Brain pericyte (primary cell): ENCODE measurements around the gene PIGK.
"Not testable (repeated sequence)": the region's sequence is repeated elsewhere in the genome, so short reads cannot be mapped to it uniquely, and the experiment has no call there.

Experiments used
- DNase-seq: peaks from one replicate; pipeline ENCODE4 v3.0.0-alpha.2; 2012; ENCODE audit warnings: low read depth, low spot score

PIGK gene

DNA sequence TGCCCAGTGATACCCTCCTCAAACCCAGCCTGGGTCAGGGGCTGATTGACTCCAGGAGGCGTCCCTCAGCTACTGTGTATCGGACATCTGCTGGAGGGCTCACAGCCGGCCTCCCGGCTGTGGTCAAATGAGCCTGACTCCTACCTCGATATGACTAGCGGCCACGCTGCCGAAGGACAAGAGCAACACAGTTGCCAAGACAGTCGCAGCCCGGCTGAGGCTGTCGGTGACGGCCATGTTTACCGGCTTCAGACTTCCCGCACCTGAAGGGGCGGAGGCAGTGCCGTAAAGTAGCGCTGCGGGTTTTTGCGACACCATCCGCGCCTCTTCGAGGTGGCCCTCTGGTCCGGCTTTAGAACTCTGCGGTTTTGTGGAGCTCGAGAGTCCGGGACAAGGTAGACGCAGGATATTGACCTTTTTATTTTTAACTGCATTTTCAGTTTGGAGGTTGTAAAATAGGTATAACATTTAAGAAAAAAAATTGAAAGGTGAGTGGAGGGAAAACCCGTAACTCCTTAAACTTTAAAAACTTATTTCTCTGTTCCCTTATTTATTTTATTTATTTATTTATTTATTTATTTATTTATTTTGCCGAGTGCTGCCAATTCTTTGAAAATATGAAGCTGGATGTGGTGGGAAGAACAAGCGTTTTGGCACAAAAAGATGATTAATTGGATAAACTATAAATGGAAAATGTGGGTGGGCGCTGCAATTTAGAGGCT lies at the start of gene PIGK:
PIGK (minus strand) TSS at position 265 of the 722 bp plus-strand sequence; CDS start at position 237, 28 bp downstream.
- DNase-seq: peak; percentile 44

DNA sequence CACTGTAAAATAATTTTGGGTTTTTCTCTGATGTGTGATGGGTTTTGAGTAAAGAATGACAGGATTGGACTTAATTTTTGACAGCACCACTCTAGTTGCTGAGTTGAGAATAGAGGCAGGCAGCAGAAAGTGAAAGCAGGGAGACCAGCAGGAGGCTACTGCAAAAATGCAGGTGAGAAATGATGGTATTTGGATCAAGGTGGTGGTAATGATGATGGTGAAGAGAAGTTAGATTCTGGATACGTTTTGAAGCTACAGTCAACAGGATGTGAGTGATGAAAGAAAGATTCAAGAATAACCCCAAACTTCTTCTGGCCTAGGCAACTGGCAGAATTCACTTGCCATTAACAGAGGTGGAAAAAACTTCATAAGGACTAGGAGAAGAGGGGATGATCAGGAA lies 47.8 kb upstream of the PIGK start:
- no peak for DNase-seq

DNA sequence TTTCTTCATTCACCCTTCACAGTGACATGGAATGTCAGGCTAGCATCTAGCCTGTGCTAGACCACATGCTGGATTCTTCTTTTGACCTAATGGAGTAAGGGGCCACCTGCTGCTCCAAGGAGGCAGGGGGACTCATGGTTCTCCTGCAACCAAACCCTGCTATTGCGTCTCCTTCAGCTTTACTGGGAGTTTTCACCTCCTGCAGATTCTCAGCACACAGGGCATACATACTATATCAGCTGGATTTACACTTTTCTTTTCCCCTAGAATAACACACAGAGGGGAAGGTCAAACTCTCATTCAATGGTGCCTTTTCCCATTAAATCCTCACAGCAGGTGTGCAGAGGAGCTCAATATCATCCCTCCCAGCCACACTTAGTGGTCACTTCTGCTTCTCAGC lies 46.0 kb upstream of the PIGK start:
- no peak for DNase-seq

DNA sequence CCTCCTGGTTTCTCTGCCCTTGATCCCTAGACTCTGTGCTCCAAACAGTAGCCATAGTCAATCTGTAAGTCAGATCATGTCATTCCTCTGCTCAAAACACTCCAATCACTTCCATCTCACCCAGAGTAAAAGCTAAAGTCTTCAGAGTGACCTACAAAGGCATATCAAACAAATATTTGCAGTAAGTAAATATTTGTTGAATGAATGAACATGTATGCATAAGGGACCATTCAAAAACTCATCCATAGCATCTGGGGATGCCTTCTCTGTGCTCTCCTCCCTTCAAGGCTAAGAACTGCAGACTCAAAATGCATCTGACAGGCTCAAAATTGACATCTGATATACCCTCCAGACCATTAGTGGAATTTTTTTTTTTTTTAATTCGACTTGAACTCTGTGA lies 44.5 kb upstream of the PIGK start:
- DNase-seq: no peak

DNA sequence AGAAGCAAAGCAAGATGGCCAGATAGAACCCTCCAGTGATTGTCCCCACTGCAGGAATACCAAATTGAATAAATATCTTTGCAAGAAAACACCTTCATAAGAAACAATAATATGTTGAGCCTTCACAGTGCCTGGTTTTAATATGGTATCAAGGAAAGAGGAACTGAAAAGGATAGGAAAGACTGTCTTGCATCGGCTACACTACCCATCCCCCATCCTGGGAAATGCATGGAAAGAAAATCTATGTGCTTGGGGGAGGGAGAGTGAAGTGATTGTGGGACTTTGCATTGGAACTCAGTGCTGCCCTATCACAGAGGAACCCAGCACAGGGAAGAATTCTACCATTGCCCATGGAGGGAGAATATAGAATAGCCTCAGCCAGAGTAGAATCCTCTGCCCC lies 34.0 kb upstream of the PIGK start:
- DNase-seq: no peak

DNA sequence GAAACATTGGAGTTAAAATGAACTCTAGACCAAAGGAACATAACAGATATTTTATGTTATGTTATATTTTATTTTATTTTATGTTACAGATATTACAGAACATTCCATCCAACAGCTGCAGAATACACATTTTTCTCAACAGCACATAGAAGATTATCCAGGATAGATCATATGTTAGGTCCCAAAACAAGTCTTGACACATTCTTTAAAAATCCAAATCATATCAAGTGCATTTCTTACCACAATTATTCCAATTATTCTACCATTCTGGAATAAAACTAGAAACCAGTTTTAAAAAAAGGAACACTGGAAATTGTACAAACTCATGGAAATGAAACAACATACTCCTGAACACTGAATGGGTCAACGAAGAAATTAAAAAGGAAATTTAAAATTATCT lies 30.9 kb upstream of the PIGK start:
- DNase-seq: no peak

DNA sequence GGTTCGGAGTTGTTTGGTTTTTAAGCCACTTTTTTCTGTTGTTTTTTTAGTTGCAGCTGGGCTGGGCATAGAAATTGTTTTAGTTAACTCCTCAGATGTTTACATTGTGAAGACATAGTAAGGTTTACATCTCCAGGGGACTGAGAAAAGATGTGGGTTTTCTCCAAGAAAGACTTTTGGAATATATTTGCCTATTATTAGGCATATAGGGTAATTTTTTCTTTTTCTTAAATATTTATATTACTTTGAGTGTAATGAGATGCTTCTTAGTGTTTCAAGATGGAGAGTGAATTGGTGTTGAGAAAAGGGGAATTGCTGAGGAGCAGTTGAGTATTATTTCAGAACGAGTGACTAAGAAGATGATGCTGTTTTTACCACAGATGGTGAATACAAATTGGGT lies 26.6 kb upstream of the PIGK start:
- DNase-seq: peak; percentile 18

DNA sequence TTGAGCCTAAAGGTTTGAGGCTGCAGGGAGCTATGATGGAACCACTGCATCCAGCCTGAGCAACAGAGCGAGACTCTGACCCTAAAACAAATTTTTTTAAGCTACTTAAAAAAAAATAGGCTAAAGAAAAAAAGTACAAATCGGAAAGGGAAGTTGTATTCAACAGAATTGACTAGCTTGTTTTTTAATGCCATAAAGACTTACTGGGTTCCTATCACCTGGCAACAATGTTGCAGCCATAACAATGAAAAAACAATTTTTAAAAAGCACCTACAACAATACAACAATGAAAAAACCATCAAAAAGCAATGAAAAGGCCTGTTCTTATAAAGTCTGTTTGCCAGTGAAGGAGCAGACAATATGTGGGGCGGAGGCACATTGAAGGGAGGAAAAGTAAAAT lies 20.1 kb upstream of the PIGK start:
- no peak for DNase-seq

DNA sequence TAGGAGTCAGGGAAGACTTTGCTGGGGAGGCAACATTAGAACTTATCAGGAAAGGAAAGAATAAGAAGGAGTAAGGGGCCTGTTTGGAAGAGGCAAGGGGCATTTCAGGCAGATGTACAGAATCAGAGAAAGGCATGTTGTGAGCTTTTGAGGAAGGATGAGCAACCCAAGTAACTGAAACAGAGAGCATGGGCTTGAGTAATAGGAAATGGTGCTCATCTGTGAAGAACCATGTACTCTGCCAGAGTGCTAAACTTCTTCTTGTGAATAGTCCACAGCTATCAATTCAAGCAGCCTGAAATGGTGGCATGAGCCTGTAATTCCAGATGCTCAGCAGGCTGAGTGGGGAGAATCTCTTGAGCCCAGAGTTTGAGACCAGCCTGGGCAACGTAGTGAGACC lies 19.2 kb upstream of the PIGK start:
- no peak for DNase-seq

DNA sequence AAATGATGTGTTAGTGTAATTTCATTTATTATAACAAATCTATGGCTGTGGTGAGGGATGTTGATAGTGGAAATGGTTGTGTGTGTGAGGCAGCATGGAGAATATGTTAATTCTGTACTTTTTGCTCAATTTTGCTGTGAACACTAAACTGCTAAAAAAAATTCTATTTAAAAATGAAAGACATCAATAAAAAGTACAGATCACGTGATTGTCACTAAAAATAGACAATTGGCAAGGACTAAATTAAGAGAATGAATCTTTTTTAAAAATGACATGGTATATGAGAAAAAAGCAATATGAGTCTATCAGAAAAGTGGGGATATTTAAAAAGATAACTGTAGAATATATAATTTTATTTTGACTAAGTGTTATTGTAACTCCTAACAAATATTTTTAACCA lies 15.7 kb upstream of the PIGK start:
- DNase-seq: no peak

DNA sequence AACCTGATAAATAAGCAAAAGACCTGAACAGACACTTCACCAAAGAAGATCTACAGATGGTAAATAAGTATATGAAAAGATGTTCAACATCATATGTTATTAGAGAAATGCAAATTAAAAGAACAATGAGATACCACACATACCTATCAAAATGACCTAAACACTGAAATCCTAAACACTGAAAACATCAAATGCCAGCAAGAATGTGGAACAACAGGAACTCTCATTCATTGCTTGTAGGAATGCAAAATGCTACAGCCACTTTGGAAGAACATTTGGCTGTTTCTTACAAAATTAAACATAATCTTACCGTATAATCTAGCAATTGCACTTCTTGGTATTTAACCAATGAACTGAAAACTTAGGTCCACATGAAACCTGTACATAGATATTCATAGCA lies 14.9 kb upstream of the PIGK start:
- no peak for DNase-seq

DNA sequence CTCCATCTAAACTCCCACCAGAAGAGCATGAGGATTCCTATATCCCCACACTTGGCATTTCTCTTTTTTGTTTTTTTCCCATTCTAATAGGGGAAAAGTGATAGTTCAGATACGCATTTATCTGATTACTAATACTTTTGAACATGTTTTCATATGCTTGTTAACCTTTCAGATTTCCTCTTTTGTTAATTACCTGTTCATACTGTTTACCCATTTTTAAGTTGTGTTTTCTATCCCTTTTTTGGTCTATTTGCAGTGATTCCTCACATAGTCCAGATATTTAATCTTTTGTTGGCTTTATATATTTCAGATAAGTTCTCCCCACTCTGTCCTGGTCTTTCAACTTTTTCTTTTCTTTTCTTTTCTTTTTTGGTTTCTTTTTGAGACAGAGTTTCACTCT lies 13.6 kb upstream of the PIGK start:
- no peak for DNase-seq

DNA sequence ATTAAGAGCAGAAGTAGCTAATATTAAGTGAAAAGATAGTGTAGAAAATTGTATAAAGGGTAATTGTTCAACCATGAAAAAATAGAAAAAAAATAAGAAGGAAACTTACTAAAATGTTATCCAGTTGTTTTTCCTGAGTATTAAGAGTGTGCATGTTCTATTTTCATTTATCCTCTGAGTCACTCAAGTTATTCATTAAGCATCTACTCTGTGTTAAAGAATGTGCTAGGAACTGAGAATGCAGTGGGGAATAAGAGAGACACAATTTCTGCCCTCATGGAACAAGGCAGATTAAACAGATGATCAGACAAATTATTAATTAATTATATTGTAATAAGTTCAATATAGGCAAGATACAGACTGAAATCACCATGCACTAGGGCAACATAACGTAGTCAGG lies 10.8 kb upstream of the PIGK start:
- DNase-seq: no peak

DNA sequence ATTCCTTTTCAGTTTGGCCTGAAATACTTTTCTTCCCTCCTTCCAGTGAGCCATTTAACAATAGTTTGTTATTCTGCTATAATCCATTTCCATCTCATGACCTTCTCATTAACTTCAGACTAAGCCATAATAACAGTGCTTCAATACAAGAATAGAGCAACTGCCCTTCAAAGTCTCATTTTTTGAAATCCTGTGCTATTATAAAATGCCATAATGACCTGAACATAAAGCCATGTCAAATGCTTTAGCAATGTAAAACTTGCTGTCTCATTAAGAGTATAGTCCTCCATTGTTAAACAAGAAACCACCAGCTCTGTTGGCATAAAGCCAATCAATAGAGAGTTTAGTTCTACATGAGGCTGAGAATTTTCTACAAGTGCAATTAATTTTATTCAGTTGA lies 9.6 kb upstream of the PIGK start:
- DNase-seq: no peak

DNA sequence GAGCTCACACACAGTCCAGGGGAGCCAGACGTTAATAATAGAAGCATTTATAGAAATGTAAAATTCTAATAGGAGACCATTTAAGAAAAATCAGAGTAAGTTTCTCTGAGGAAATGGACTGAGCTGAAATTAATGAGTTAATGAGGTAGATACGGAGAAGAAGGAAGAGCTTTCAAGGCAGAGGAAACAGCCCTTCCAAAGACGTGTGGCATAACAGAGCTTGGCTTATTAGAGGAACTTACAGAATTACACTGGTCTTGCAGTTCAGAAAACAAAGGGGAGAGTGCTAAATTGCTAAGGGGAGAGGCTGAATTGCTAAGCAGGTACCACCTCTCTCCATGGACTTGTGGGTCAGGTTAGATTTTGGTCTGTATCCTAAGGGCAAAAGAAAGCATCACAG lies 8.2 kb upstream of the PIGK start:
- DNase-seq: no peak

DNA sequence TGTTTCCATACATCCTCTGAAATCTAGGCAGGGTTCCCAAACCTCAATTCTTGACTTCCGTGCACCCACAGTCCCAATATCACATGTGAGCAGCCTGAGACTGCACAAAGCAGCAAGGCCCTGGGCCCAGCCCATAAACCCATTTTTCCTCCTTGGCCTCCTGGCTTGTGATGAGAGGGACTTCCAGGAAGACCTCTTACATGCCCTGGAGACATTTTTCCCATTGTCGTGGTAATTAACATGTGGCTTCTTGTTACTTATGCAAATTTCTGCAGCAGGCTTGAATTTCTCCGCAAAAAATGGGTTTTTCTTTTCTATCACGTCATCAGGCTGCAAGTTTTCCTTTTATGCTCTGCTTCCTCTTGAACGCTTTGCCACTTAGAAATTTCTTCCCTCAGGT lies 3.3 kb upstream of the PIGK start:
- no peak for DNase-seq

DNA sequence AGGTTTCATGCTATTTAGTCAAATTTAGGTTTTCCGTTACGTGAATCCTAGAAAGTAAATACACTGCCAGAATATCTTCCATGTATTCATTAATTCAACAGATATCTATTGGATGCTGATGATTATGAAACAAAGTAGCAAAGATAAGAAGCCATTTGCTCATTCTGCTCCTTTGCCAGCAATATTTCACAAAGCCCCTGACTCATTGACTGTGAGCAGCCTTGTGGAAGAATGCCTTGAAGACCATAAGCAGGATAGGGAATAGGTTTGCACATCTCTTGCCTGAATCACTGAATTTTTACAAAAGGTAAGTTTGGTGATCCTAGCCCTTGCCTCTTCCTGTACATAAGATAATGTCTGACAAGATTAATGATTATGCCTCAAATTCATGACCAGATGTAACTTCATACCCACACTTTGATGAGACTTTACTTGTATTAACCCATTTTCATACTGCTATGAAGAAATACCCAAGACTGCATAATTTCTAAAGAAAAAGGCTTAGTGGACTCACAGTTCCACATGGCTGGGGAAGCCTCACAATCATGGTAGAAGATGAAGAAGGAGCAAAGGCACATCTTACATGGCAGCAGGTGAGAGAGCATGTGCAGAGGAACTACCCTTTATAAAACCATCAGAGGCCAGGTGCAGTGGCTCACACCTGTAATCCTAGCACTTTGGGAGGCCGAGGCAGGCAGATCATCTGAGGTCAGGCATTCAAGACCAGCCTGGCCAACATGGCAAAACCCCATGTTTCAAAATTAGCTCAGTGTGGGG lies 1.6 kb upstream of the PIGK start:
- no peak for DNase-seq

DNA sequence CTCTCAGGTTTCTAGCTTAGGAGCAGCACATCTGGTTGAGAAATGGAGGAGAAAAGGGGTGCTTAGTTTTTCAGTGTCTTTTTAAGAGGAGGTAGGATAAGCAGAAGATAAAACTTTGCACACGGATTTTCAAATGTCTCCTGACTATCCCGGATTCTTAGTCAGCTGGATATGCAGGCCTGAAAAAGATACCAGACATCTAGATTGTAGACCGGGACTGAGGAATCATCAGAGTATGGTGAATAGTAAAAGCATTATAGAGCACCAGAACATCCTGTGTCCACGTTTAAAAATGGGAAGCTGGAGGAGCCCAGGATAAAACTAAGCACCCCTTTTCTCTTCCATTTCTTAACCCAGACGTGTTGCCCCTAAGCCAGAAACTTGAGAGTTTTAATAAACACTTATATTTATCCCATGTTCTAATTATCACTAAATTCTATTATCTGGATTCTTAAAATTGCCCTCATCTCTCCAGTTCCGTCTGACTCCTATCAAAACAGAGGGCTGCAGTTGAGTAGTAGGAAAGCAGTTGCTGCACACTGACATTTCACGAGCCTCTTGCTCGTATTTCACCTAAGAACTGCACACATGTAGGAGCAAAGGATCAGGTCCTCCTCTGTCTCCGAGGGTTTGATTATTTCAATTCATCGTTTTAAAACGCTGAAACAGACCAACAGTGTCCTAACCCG lies 609 bp downstream of the PIGK start:
- DNase-seq: no peak

DNA sequence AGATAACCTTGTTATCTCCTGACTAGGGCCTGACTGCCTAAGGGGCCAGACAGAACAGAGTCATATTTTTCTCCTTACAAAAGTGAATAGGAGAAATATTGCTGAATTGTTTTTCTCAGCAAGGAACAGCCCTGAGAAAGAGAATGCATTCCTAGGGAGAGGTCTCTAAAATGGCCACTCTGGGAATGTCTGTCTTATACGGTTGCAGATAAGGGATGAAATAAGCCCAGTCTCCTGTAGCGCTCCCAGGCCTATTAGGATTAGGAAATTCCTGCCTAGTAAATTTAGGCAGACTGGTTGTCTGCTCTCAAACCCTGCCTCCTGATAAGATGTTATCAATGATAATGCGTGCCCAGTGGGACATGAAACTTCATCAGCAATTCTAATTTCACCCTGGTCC lies 15.2 kb downstream of the PIGK start:
- DNase-seq: not testable (repeated sequence)

DNA sequence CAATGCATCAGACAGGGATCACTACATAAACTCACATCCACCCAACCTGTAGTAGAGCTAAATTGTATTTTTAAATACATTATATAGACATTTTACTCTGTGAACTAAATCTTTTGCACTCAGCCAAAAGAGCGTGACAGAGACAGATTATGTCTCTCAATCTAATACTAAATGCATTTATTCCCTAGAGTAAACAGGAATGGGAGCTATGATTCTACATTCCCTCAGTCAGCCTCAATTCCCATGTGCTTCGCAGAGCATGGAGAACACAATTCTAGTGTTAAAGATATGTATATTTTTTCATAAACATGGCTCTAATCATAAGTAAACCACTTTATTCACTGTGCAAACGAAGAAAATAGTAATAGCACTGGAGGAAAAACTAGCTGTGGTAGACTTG lies 16.5 kb downstream of the PIGK start:
- DNase-seq: no peak

DNA sequence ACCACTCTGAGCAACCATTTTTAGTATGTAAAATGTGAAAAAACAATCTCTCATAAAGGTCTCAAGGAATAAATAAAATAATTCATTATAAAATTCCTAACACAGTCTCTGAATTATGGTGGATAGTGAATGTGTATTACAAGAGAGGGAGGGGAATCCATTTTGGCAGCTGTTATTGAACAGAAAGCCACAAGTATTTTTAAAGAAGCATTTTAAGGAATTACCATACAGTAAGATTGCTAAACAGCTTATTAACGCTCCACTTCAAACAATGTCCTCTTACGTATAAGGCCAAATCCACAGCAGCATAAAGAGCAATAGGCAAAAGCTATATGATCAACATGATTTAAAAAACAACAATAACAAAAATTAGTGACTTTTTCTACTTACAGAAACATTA lies 18.4 kb downstream of the PIGK start:
- DNase-seq: no peak

DNA sequence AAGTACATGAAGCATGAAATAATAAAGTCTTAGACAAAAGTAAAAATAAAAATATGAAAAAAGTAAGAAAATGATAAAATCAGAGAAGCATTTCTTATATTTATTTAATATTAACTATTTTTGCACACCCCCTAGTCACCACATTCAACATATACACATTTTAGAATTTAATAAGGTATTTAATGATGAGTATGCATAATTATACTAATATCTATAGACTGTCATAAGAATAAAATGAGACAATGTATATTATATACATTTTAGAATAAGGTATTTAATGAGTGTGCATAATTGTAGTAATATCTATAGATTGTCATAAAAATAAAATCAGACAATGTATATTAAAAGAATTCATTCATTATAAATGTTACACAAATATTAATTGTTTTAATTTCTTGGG lies 18.9 kb downstream of the PIGK start:
- DNase-seq: no peak

DNA sequence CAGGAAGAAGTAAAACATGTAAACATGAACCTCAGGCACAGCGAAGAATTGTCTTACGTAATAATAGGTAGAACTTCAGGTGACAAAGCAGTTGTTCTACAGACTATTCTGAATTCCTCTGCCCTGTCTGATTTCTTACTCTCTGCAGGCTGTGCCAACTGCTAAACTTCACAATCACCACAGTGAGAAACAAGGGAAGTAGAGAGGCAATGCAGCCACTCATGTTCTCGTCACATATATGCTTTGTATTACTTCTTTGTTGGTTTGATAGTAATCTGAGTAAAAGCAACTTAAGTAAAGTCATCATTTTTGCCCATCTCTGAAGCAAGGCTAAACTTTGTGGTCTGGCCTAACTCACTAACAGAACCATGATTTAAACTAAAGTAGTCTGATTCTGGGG lies 21.9 kb downstream of the PIGK start:
- DNase-seq: no peak
